T-helper 1 cell (primary cell): ENCODE data around the gene MBD5.

Experiments used
- DNase-seq, 5 donors: peaks; one replicate each; pipeline ENCODE4 v3.0.0-alpha.2; 2012 to 2020

The MBD5 gene

DNA sequence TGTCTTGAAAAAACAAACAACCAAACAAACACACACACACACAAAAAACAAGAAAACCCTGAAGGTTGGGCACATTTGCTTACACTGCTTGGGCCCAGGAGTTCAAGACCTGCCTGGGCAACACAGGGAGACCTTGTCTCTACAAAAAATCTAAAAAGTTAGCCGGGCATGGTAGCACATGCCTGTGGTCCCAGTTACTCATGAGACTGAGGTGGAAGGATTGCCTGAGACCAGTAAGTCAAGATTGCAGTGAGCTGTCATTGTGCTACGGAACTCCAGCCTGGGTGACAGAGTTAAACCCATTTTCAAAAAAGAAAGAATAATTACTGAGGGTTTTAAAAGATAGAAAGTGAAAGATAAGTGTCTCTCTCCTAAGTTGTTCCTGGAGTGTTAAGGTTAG, 103.4 kb downstream of the MBD5 start:
- no peak for DNase-seq

DNA sequence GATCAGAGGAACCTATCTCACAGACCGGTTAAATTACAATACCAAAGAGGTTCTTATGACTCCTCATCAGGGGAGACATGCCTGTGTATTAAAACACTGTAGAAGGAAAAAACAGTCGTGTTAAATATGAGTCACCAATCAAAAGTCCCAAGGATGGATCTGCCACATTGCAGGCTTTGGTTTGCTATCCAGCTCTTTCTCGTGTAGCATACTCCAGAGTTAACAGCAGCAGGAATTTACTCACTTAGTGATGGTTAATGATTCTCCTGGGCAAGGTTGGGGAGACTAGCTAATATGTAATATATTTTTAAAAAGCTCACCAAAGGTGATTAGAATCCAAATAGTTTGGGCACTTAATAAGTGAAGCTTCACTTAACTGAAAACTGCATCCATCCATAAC, 109.7 kb downstream of the MBD5 start:
- DNase-seq, result no peak

DNA sequence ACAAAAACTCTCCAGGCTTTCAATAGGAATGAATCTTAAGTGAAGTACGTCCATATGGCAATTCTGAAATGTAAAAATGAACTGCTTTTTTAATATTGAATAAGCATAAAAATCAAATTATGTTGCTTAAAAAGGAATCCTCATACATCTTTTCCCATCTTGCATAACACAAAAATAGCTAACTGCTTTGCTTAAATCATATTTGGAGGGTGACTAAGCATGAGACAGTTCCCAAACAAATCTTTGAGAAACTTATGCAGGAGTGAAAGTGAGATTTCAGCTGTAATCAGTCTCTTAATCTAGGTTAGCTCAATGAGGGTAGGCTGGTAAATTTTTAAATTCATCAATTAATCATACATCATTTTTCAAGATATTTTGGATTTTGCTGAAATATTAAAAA, 111.5 kb downstream of the MBD5 start:
- no peak for DNase-seq

- DNase-seq, result no peak
These were observed 114.8 kb downstream of the MBD5 start for GRCh38 chr2:148135705-148136104.

- no peak for DNase-seq
These were observed 115.5 kb downstream of the MBD5 start for GRCh38 chr2:148136441-148136840.

- DNase-seq, result no peak
These were observed 141.1 kb downstream of the MBD5 start for GRCh38 chr2:148161909-148162435.

DNA sequence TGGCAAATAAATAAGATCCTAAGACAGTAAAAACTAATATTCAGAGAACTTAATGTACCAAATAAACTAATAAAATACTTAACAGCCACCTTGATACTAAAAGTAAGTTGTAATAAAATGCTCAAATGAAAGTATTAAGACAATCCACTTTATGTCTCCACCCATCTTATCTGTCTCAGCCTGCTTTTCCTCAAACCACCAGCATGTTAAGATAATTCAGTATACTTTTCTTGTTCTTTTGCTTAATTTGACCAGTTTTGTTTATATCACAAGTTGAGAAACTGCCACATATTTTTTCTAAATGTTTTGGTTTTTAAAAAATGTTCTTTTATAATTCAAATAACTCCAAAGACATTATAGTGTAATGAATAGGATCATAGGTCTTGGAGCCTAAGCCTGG, 142.0 kb downstream of the MBD5 start:
- no peak for DNase-seq

DNA sequence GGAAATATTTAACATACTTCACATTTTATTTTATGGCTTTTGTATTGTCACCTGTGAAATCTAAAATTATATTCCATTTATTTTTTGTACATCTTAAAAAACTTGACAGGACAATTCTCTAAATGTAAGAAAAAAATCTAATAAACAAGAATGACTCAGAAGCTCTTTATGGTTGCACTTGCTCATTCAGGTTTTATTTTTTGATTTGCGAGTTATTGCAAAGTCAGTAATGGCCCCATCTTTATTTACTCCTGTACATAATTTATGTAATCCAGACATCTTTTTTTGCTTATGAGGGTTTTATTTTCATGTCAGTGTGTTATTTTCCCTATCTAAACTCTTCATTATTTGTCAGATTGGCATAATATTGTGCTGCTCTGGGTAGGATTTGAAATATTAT, 145.1 kb downstream of the MBD5 start:
- no peak for DNase-seq

DNA sequence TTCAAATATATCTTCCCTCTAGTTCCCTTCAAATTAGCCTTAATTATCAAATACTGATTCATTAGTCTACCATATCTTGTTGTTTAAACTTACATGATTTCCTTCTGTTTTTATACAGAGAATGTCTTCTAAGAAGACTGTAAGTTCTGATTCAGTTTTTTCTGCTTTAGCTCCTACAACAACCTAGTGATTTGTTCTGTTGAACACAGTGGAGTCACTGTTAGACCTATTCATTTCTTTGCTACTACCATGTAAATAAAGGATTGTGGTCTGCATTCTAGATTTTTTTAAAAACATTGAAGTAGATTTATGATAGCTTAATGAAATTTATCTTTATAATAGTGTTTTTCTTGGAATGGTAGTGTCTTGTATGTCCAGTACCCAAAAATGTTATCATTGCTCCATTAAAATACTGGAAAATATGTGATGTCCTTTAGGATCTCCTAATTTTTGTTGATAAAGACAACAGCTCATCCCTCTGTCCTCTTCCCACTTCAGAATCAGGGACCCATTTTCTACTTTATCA, 146.4 kb downstream of the MBD5 start:
- DNase-seq, result no peak

DNA sequence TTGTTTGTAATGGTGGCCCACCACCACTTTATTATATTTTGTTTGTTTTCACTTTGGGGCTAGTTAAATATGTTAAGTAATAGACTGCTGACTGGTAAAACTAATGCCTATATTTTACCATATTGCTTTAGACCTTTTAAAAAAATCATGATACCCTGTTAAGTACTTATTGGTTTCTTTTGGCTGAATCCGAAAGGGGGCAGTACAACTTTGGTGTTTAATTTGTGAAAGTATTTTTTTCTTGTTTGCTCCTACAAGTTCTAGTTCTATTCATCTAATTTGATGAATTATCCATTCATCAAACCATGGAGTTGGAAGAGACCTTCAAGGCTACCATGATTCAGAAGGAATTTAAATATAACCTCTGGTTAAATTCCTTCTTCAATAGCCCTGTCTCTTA, 147.0 kb downstream of the MBD5 start:
- DNase-seq, result no peak

- no peak for DNase-seq
These were observed 151.4 kb downstream of the MBD5 start for GRCh38 chr2:148172131-148172753.

GRCh38 chr2:148173168-148173567, 152.3 kb downstream of the MBD5 start:
- DNase-seq, result no peak

DNA sequence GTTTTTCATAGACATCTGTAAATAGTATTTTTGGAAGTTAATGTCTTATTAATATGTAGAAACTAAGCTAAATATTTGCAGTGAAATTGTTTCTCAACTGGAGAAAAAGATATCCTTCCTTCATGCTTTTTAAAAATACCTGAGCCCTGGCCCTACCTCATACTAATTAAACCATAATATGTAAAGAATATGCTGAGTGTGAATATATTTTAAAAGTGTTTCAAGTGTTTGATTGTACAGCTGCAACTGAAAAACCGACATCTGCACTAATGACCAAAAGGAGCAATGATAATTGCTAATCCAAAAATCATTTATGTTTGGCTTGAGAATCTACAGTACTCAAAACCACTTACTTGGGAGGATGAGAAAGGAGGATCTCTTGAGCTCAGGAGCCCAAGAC, 156.7 kb downstream of the MBD5 start:
- no peak for DNase-seq

- no peak for DNase-seq
These were observed 158.8 kb downstream of the MBD5 start for GRCh38 chr2:148179724-148180123.

DNA sequence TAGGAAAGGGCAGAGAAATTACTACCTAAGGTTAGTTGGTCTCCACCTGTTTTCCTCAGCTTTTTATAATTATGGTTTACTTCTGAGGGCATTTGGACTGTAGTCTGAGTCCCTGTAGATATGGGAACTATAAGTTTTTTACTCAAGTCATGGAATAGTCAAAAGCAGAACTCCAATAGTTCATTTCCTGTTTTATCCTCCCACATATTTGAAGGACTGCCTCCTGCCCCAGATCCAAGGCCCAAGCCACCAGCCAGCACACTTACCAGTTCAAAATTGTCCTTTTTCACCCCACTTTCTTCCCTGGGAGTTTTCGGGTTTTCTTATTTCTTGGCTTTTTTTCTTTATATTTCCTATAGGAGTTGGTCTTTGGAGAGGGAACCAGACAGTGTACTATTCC, 164.1 kb downstream of the MBD5 start:
- DNase-seq, result no peak

DNA sequence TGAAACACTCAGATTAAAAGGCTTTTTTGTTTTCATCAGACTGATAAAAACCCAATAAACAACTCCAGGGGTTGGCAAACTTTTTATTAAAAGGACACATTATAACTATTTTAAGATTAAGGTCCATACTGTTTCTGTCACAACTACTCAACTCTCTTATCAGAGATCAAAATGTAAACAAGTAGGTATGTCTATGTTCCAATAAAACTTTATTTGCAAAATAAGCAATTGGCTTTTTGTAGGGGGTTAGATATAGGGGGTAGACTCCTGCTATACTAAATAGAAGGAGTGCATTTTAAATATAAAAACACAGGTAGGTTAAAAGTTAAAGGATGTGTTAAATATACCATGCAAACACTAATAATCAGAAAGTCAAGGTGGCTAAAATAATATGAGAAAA, 174.0 kb downstream of the MBD5 start:
- DNase-seq, result no peak

- DNase-seq, result peak in 4 of 5 donors; percentile 12 to 36 (median 14)
These were observed 180.4 kb downstream of the MBD5 start for GRCh38 chr2:148201075-148202004.

DNA sequence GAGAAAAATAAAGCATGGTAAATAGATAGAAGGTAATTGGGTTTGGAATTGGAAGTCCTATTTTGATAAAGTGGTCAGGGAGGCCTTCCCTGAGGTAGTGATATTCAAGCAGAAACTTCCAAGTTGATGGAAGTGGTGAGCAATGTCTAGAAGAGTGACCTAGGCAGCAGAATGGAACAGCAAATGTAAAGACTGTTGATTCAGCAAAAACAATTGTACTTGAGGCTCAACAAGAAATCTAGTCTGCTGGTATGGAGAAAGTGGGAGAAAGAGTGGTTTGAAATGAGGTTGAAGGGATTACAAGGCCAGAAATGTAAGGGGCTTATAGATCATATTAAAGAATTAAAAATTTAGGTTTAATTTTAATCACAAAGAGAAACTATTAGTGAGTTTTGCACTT, 181.3 kb downstream of the MBD5 start:
- DNase-seq, result no peak

DNA sequence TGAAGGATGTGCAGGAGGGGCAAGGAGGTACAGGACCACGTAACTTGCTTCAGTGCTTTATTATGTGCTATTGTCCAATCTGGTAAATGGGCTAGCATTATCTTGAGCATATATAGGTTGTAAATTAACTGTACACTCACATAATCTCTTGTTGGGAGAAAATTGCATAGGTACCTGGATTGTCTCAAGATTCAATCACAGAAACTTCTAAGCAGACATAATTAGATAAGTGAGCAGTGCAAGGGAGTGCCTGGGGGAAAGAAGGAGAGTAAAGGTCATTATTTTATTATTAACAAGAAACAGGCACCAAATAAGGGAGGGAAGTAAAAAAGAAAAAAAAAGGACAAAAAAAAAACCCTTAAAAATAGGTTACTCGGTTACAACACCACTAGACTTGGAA, 186.2 kb downstream of the MBD5 start:
- DNase-seq, result no peak

DNA sequence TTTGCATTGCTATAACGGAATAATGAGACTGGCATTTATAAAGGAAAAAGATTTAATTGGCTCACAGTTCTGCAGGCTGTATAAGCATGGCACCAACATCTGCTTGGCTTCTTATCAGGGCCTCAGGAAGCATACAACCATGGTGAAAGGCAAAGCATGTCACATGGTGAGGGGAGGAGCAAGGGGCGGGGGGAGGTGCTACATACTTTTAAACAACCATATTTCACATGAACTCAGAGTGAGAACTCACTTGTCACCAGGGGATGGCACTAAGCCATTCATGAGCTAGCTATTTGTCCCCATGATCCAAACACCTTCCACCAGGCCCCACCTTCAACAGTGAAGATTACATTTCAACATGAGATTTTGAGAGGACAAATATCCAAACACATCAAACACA, 188.7 kb downstream of the MBD5 start:
- peak in 1 of 5 donors; percentile 10 for DNase-seq

GRCh38 chr2:148218326-148219075, 197.6 kb downstream of the MBD5 start:
- DNase-seq, result no peak

- no peak for DNase-seq
These were observed 200.3 kb downstream of the MBD5 start for GRCh38 chr2:148221166-148221565.

DNA sequence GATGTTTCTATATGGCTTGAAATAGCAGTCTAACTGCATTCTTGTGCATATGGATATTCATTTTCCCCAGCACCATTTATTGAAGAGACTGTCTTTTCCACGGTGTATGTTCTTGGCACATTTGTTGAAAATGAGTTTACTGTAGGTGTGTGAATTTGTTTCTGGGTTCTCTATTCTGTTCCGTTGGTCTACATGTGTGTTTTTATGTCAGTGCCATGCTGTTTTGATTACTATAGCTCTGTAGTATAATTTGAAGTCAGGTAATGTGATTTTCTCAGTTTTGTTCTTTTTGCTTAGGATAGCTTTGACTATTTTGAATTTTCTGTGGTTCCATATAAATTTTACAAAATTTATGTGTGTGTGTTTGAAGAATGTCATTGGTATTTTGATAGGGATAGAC, 201.0 kb downstream of the MBD5 start:
- DNase-seq, result no peak
